ENCODE data around the gene EFCAB12. TPM values are rescaled to one million over a fixed set of nuclear protein-coding genes. Genes with fewer than 3 reads are reported as not detected.
"Not testable (repeated sequence)": the region's sequence is repeated elsewhere in the genome, so short reads cannot be mapped to it uniquely, and the experiment has no call there.

Gene EFCAB12
- total RNA-seq, 2 donors from 2014 or later: 6.2 to 13.7 TPM

- TF ChIP-seq CTCF (IDR thresholded peaks at IDR 0.05) (no peak), POLR2AphosphoS5 (IDR thresholded peaks at IDR 0.05) (no peak), POLR2A (IDR thresholded peaks at IDR 0.05) (no peak)
- Histone ChIP-seq H3K9me3 (no peaks in the 10 kb centered on the region), H3K4me1 (replicated peaks) (no peaks in the 10 kb centered on the region), H3K27me3 (replicated peaks; ENCODE audit: insufficient read depth) (no peaks in the 10 kb centered on the region), H3K27ac (no peak overlapping the region), H3K4me3 (no peak overlapping the region), H3K36me3 (no peaks in the 10 kb centered on the region)
- intact Hi-C loops (cut with DNase I): no loop called here
- WGBS: 82% methylated on average over 13 of the region's 13 CpGs
- no peak for DNase-seq (ENCODE audit: low spot score)
Observed at GRCh38 chr3:129365296-129366136, 62.9 kb downstream of the EFCAB12 start.

- DNase-seq (ENCODE audit: low spot score); H3K36me3 ChIP-seq; H3K27ac ChIP-seq; H3K9me3 ChIP-seq; H3K4me1 ChIP-seq (replicated peaks); intact Hi-C loops (cut with DNase I); H3K4me3 ChIP-seq; H3K27me3 ChIP-seq (replicated peaks; ENCODE audit: insufficient read depth): not testable (repeated sequence)
- 88% methylated on average over 2 of the region's 2 CpGs for WGBS
Observed at GRCh38 chr3:129364811-129365210, 63.6 kb downstream of the EFCAB12 start.

- WGBS: 96% methylated on average over 28 of the region's 28 CpGs
- intact Hi-C loops (cut with DNase I); H3K4me1 ChIP-seq (replicated peaks); H3K36me3 ChIP-seq; DNase-seq (ENCODE audit: low spot score); H3K27me3 ChIP-seq (replicated peaks; ENCODE audit: insufficient read depth); H3K9me3 ChIP-seq; H3K27ac ChIP-seq; H3K4me3 ChIP-seq: not testable (repeated sequence)
Observed at GRCh38 chr3:129363356-129363755, 65.1 kb downstream of the EFCAB12 start.

- intact Hi-C loops (cut with DNase I): no loop called here
- TF ChIP-seq POLR2A (IDR thresholded peaks at IDR 0.05) (no peak), CTCF (IDR thresholded peaks at IDR 0.05) (no peak), POLR2AphosphoS5 (IDR thresholded peaks at IDR 0.05) (no peak)
- Histone ChIP-seq H3K36me3 (no peaks in the 10 kb centered on the region), H3K9me3 (no peaks in the 10 kb centered on the region), H3K27me3 (replicated peaks; ENCODE audit: insufficient read depth) (no peaks in the 10 kb centered on the region), H3K27ac (no peak overlapping the region), H3K4me3 (no peak overlapping the region), H3K4me1 (replicated peaks) (no peaks in the 10 kb centered on the region)
- no peak for DNase-seq (ENCODE audit: low spot score)
- WGBS: 84% methylated on average over 13 of the region's 13 CpGs
Observed at GRCh38 chr3:129360705-129361460, 67.6 kb downstream of the EFCAB12 start.

DNA sequence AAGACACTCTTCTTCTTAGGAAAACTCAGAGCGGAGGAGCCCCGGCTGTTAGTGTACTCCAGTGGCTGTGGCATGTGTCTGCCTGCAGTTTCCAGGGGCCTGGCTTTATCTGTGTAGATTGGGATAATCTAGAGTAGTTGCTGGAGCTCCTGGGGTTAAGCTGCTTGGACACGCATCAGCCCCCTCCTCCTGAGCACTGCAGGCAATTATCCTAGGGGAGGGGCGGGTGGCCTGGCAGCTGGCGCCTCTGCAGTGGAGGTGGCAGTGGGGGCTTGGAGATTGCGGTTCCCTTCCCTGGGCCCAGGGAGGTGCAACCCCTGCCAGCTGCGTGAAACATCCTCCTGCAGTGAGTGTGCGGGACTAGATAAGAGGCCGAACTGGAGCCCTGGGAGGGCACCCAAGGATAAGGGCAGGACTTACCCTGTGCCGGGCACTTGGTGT, 68.2 kb downstream of the EFCAB12 start:
- no peaks in the 10 kb centered on the region for H3K9me3 ChIP-seq
- H3K27ac ChIP-seq: no peak overlapping the region
- intact Hi-C loops (cut with DNase I): no loop called here
- H3K4me1 ChIP-seq (replicated peaks): no peaks in the 10 kb centered on the region
- no peak for DNase-seq (ENCODE audit: low spot score)
- 82% methylated on average over 10 of the region's 10 CpGs for WGBS
- no peaks in the 10 kb centered on the region for H3K36me3 ChIP-seq
- H3K27me3 ChIP-seq (replicated peaks; ENCODE audit: insufficient read depth): no peaks in the 10 kb centered on the region
- no peak overlapping the region for H3K4me3 ChIP-seq
- no peak for TF ChIP-seq POLR2A (IDR thresholded peaks at IDR 0.05)
- no peak for TF ChIP-seq POLR2AphosphoS5 (IDR thresholded peaks at IDR 0.05)
- TF ChIP-seq CTCF (IDR thresholded peaks at IDR 0.05): no peak
